Heart left ventricle (tissue), 13 donors: Measurements from ENCODE around the gene SUGCT.

Experiments
- CTCF ChIP-seq, 12 donors: fragments of 200-600 bp; sonication (generic) in 4 of 12; IDR thresholded peaks; one replicate each; pipeline versions ENCODE4 v1.5.0 to v1.8.0; 2018 to 2022; ENCODE audit warnings: antibody characterized with exemption in 12 of 12, mild to moderate bottlenecking in 5 of 12
- POLR2A ChIP-seq, 2 donors: fragments of 450-650 bp; IDR thresholded peaks; one replicate each; pipeline ENCODE4 v1.6.1; 2017; ENCODE audit warnings: antibody characterized with exemption in 2 of 2, mild to moderate bottlenecking in 2 of 2, moderate library complexity in 2 of 2
- donor health status: ischemic (EF 13 %, LVEDD 7.1; RV severe dilation, severe dysfunction).
- donor health status: DM: no; HTN: yes; CAD: no.
- donor health status: DM: no; HTN: no; CAD: no.
- donor health status: ischemic (EF 25% LVEDD 6.9; RV normal size, moderate dysfunction).
- donor health status: ischemic (EF 25% LVEDD 5.7; RV mildly dilated, moderate dysfunction).
- donor health status: ischemic (EF 35%, LVEDD 5.7; RV mildly dilated, moderate dysfunction).
- donor health status: nonischemic (EF 11% LVEDD 7.7; RV severe dilation, severe dysfunction).
- donor health status: DM: yes; HTN: yes; CAD: no.
- donor health status: PGD.
- donor health status: ischemic (EF 29% LVEDD 5.4; RV normal size, mild dysfunction).
- donor health status: nonischemic (EF 23%, LVEDD 6.1; RV moderate dilation, normal function).

- TF ChIP-seq POLR2A (IDR thresholded peaks at IDR 0.05) (no peak), CTCF (IDR thresholded peaks at IDR 0.05) (no peak)
Measured at GRCh38 chr7:40120020-40120419, 14.8 kb upstream of the SUGCT start.
